Measurements from ENCODE around the gene HRH1.
"Not testable (repeated sequence)": the region's sequence is repeated elsewhere in the genome, so short reads cannot be mapped to it uniquely, and the experiment has no call there.

The HRH1 gene, protein sequence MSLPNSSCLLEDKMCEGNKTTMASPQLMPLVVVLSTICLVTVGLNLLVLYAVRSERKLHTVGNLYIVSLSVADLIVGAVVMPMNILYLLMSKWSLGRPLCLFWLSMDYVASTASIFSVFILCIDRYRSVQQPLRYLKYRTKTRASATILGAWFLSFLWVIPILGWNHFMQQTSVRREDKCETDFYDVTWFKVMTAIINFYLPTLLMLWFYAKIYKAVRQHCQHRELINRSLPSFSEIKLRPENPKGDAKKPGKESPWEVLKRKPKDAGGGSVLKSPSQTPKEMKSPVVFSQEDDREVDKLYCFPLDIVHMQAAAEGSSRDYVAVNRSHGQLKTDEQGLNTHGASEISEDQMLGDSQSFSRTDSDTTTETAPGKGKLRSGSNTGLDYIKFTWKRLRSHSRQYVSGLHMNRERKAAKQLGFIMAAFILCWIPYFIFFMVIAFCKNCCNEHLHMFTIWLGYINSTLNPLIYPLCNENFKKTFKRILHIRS

DNA sequence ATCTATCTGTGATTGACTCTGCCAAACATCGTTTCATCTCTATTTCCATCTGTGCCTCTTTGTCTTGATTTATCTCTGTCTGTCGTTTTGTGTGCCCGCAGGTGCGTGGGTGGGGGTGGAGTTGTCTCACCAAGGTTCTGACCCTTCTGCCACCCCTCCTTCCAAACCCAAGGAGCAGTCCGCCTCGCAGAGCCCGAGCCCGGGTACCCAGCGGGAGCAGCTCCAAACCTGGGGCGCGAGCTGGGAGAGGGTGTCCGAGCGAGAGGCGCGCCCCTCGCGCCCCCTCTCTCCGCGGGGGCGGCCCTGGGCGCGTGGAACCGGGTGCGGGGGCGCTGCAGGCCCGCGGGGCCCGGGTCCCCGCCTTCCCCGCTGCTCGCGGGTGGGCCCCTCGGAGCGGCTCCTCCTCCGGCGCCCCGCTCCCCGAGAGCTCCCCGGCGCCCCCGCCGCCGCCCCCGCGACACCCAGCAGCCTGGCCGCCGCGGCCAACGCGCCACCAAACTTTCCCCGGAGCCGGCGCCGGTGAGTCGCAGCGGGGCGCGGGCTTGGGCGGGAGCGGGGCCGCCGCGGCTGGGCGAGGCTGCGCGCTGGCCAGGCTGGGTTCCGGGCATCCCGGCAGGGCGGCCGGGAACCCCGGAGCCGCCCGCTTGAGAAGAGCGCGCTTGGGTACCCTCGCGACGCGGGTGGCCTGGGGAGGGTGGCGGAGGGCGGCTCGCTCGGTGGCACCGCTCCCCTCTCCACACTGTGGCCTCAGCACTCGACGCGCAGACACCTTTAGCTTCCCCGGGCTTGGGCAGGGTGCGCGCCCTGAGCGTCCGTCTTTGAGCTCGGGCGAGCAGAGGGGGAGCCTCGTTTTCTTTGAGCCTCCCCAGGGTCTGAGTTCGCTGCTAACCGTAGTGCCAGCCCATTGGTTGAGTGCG, at the start of gene HRH1:
Gene HRH1, plus strand, starts transcription at position 458 of the 917 bp plus-strand sequence. CDS start 104,545 bp downstream, outside the sequence.
- DNase-seq (ENCODE audit: low read depth in 2 of 2), result no peak

DNA sequence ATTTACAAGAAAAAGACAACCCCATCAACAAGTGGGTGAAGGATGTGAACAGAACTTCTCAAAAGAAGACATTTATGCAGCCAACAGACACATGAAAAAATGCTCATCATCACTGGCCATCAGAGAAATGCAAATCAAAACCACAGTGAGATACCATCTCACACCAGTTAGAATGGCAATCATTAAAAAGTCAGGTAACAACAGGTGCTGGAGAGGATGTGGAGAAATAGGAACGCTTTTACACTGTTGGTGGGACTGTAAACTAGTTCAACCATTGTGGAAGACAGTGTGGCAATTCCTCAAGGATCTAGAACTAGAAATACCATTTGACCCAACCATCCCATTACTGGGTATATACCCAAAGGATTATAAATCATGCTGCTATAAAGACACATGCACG, 41.0 kb upstream of the HRH1 start:
- not testable (repeated sequence) for DNase-seq (ENCODE audit: low read depth in 2 of 2)

DNA sequence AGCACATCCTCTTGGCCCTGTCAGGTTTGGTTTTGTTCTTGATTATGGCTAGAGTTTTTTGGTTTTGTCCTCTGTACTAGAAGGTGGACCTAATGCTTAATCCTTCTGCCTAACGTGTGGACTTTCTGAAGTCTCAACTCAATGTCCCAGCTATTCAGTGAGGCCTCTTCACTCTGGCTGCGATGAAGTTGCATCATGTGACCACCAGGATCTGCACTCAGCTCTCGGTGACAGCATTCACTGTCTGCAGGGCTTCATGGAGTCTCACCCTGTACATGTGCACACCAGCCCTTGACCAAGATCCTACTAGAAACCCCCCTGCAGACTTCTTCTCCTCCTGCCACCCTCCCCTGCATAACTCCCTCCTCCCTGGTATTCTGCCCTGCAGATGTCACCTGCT, 38.7 kb upstream of the HRH1 start:
- DNase-seq (ENCODE audit: low read depth in 2 of 2), result no peak

DNA sequence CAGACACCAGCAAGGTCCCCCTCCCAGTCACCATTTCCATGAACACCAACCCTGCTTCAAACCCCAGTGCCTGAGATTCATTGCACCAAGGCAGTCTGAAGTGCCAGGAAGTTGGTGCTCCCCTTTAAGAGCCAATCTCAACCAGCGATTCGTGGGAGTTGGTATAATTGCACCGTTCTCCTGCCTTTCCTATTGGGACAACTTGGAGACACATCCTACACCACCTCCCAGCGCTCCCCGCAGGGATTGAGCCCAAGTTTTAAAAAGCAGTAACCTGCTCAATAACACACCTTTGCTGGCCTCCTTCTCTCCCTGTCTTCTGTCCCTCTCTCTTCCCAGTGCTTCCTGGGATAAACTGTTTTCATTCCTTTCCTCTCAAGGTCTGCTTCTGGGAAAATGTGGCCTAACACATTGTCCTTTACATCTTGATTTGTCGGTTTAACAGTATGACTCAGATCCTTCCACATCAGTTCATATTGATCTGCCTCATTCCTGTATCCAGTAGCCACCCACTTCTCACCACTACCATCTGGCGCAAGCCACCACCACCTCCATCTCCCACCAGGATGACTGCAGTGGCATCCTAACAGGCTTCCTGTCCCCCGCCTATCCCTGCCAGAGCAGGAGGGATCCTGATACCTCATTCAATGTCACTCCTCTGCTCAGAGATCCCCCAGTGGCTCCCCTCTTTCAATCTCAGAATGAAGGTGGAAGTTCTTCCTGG, 37.8 kb upstream of the HRH1 start:
- DNase-seq (ENCODE audit: low read depth in 2 of 2), result no peak

DNA sequence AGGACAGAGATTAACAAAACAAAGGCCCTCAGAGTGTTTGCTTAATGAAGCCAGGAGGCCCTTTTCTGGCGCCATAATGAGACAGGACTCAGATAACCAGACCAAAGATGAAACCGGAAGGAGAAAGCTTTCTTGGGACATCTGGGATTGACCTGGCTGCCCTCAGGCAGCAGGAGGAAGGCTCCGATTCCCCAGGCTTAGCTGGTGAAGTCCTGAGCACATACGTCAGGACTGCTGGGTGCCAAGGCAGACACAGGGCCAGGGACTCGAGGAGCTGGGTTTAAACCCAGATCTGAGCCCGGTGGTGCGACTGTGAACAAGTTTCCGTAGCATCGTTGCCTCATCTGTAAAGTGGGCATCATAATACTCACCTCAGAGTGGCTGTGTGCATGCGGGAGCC, 36.7 kb upstream of the HRH1 start:
- DNase-seq (ENCODE audit: low read depth in 2 of 2), result no peak

DNA sequence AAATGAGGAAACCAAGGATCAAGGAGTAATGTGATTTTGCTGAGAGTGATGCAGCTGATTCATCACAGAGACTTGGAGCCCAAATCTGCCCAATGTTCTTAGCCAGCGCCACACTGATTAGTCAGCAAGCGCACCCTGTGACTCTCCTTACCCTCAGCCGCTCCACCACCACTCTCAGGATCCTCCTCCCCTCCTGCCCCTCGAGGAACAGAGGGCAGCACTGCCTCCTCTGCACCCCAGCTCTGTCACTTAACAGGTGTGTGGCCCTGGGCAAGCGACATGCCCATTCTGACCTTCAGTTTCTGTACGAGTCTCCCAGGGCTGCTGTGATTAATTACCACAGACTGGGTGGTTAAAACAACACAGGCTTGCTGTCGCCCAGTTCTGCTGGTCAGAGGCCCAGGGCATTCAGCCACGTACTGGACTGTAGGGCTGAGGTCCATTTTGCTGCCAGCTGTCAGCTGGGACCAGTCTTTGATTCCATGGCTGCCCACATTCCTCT, 36.1 kb upstream of the HRH1 start:
- DNase-seq (ENCODE audit: low read depth in 2 of 2), result no peak

DNA sequence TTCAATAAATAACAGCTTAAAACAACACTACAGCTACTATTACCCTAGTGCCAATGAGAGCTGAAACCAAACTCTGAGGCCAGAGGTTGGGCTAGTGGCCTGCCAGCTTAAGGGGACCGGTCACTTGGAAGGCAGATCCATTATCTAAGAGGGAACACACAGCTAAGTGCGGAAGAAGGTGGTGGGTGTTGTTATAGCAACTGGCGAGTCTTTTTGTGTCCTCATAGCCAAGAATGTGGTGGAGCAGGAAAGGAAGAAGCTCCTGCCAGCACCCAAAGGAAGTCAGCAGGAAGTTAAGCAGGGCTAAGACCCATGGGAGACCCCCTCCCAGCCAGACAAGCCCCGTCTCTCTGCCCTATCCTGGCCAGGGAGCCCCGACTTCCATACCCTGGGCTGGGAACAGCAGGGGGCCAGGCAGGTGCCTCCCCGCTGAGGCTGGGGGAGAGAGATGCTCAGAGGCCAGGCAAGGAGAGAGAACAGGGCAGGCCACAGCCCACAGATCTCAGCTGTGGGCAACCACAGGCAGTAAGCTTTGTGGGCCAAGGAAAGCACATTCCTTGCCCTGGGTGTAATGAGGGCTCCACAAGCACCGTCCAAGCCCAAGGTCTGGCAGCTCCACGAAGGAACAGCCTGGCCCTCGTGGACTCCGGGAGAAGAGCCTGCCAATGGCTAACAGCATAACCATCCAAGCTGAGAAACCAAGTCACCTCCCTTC, 34.0 kb upstream of the HRH1 start:
- DNase-seq (ENCODE audit: low read depth in 2 of 2), result no peak

DNA sequence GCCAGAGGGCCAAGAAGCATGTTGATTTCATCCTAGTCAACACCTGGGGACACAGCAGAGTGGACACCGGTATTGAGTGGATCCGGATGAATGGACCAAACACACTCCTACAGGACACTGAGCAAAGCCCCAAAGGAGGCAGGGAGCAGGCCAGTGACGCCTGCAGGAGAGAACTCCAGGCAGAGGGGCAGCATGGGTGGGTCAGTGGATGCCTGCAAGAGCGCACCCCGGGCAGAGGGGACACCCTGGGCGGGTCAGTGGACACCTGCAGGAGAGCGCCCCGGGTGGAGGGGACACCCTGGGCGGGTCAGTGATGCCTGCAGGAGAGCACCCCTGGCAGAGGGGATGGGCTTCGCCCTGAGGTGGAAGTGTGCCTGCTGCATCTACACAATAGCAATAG, 27.6 kb upstream of the HRH1 start:
- no peak for DNase-seq (ENCODE audit: low read depth in 2 of 2)

DNA sequence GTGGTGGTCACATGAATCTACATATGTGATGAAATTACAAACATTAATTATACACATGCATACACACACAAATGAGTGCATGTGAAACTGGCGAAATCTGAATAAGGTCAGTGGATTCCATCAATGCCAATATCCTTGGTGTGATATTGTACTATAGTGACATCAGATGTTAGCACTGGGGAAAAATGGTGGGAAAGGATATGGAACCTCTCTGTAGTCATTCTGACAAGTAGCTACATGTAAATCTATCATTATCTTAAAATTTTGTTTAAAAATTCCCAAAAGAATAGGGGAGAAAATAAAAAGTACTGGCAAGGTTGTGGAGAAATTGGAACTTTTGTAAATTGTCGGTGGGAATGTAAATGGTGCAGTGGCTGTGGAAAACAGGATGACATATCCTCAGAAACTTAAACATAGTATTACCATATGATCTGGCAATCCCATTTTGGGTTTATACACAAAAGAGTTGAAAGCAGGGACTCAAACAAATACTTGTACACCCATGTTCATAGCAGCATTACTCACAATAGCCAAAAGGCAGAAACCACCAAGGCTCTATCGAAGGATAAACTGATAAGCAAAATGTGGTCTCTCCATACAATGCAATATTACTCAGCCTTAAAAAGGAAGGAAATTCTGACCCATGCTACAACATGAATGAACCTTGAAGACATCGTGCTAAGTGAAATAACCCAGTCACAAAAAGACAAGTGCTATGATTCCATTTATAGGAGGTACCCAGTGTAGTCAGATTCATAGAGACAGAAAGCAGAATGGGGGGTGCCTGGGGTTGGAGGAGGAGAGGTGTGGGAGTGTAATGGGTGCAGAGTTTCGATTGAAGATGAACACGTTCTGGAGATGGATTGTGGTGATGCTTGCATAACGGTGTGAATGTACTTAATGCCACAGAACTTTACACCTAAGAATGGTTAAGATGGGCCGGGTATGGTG, 25.3 kb upstream of the HRH1 start:
- DNase-seq (ENCODE audit: low read depth in 2 of 2), result no peak

DNA sequence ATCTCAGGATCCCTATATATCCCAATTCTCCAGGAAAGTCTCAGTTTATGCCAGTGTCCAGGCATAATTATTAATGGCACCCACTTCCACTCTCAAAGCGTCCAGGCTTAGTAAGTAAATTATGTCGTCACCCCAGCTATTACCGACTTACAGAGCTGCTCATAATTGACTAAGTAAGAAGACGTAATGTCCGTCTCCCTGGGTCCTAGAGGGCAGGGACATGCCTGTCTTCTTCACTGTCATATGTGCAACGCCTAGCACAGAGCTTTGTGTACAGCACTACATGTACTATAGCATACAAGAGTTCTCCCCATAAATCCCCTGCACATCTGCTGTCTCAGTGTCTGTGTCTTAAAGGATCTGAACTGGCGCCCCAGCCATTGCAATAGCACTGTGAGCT, 23.9 kb upstream of the HRH1 start:
- no peak for DNase-seq (ENCODE audit: low read depth in 2 of 2)

DNA sequence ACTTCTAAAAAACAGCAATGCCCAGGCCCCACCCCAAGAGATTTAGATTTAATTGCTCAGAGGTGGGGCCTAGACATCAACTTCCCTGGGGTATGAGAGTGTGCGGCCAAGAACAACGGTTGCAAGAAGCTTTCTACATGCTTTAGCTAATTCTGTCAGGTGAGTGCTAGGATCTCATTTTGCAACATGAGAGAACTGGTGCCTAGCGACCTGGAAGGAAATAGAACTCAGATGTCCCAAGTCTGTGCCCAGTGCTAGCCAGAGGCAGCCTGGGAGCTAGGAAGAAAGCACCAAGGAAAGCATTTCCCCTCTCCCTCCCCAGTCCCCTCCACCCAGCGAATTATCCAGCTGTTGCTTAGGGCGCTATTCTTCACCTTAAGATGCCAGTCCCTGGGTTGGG, 22.9 kb upstream of the HRH1 start:
- no peak for DNase-seq (ENCODE audit: low read depth in 2 of 2)

DNA sequence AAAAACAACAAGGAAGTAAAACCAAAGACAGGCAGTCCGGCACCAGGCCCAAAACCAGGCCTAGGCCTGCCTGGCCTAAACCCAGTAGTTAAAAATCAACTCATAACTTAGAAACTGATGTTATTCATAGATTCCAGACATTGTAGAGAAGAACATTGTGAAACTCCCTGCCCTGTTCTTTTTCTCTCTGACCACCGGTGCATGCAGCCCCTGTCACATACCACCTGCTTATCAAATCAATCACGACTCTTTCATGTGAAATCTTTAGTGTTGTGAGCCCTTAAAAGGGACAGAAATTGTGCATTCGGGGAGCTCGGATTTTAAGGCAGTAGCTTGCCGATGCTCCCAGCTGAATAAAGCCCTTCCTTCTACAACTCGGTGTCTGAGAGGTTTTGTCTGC, 22.4 kb upstream of the HRH1 start:
- DNase-seq (ENCODE audit: low read depth in 2 of 2), result not testable (repeated sequence)

DNA sequence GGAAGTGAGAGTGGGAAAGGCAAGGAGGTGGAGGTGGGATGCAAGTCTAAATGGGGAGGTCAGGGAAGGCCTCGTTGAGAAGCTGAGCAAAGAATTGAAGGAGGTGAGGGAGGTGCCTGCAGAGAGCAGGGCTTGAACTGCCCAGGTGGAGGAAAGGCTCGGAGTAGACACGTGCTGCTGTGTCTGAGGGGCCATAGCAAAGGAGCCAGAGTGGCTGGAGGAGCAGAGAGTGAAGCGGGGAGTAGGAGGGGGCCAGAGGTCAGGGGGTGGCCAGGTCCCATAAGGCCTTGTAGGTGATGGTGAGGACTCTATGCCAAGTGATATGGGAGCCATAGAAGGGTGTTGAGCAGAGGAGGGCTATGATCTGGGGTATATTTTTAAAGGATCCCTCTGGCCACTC, 21.4 kb upstream of the HRH1 start:
- no peak for DNase-seq (ENCODE audit: low read depth in 2 of 2)

DNA sequence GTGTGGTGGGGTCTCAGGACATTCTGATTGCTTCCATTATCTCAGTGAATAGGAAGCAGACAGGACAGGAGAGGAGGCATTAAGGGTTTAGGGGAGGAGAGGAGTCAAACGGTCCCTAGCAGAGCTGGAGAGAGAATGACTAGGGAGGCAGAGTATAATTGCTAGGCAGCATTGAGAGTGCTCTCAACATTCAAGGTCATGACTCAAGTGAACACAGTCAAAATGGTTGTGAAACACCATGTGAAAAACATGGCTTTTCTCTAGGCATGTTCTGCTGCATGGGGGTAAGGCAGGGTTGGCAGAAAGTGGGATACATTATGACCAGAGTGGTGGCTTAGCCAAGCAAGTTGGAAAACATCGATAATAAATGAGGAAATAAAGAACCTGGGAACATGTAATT, 19.5 kb upstream of the HRH1 start:
- no peak for DNase-seq (ENCODE audit: low read depth in 2 of 2)

DNA sequence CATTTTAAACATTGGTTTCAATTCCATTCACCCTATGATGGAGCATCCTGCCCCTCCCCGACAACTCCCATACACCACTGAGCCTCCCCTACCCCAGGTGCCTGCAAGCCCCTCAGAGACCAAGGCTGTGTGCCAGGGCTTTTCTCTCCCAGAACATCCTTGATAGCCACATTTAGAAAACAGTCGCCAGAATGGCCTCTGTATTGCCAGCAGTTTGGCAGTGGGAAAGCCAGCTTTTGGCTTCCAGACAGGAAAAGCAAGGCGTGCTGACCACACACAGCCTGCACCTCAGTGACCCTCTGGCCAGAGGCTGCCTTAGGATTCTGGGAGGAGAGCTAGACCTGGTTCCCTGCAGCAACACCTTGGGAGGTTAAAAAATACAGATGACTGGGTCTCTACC, 18.2 kb upstream of the HRH1 start:
- DNase-seq (ENCODE audit: low read depth in 2 of 2), result no peak

DNA sequence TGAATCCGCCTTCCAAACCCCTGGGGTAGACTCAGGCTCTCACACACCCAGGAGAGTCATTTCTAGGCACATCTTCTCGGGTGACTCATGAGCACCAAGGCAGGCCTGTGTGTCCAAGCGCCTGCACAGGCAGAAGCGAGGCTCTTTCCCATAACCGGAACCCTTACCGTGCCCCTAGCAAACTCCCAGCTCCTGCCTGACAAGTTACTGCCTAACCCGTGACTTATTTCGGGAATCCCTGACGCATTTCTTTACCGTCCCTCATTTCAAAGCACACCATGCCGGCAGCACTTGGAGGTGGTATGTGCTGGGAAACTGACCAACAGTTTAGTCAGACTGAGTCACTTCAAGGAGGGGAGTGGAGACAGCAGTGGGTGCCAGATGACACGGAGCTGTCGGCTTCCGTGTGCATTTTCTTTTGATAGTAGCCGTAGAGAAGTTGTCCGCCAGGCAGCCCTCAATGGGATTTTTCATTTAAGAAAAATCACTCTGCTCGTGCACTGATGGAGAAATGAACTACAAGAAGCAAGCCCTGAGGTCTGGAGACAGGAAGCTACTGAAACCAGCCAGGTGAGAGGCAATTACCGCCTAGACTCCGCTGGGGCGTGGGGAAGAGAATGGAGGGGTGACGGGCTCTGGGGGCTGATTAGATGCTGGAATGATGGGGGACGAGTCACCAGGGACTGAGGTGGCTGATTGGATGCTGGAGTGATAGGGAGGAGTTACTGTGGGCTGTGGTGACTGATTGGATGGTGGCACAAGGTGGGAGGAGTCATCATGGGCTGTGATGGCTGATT, 17.3 kb upstream of the HRH1 start:
- DNase-seq (ENCODE audit: low read depth in 2 of 2), result peak; percentile 99

DNA sequence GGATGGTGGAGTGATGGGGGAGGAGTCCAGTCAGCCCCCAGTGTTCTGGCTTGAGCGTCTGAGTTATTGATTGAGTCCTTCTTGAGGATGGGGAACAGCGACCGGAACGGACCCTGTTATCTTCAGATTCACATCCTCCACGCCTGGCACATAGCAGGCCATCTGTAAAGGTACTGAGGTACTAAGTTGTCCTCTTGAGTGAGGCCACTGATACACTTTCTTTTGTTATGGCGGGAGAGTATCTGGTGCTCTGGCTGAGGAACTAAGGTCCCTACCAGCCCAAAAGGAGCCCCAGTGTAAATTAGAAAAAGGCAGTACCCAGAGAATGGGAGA, 16.7 kb upstream of the HRH1 start:
- no peak for DNase-seq (ENCODE audit: low read depth in 2 of 2)

DNA sequence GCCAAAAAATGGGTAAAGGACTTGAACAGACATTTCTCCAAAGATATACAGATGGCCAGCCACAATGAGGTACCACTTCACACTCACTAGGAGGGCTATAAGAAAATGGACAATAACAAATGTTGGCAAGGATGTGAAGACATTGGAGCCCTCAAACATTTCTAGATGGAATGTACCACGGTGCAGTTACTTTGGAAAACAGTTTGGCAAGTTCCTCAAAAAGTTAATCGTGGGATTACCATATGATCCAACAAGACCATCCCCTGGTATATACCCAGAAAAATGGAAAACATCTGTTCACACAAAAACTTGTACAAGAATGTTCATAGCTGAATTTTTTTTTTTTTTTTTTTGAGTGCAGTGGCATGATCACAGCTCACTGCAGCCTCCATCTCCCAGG, 15.9 kb upstream of the HRH1 start:
- no peak for DNase-seq (ENCODE audit: low read depth in 2 of 2)

DNA sequence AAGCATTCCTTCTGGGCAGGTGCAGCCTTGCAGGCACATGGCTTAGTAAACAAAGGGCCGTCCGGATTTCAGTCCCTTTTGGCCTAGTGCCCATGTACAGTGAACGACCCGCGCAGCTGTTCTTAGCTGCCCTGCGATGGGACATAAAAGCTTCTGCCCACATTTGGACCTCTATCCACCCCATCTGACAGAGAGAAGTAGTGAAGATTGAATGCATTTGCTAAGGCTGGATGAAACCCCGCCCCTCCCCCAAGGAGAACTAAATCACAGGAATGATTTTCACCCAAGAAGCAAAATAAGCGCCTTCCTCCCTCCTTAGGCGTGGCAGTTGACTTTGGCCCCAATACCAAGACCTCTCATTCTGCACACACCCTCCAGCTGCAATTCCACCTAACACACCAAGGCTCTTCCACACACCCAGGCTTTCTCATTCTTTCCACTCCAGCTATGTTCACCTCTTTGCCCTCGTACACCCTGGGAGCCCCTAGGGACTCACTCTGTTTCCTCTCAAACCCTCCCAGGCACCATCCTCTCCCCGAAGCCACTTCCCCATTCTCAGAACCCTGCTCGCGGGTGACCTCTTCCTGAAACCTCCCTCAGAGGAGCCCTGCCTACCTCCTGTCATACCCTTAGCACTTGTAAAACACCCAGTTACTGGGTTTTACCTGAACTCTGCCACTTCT, 14.1 kb upstream of the HRH1 start:
- DNase-seq (ENCODE audit: low read depth in 2 of 2), result no peak

All from fibroblast of skin of left biceps (primary cell).